HepG2 (cell line): Measurements from ENCODE around the gene CD7. TPM values are rescaled to one million over a fixed set of nuclear protein-coding genes. Genes with fewer than 3 reads are reported as not detected.

ENCODE experiments used
- HNF4A ChIP-seq: sonication (generic); formaldehyde crosslinking; IDR thresholded peaks from 2 replicates; pipeline ENCODE4 v1.4.0; 2020; ENCODE audit warnings: missing genetic modification reagents
- HNRNPUL1 ChIP-seq: fragments of 200-400 bp; formaldehyde crosslinking; IDR thresholded peaks from 2 replicates; pipeline ENCODE4 v1.6.1; 2017; ENCODE audit warnings: low read depth, mild to moderate bottlenecking, low read length, moderate library complexity
- IRF2 ChIP-seq: IDR thresholded peaks from 2 replicates; pipeline ENCODE4 v1.6.1; 2018; ENCODE audit warnings: missing genetic modification reagents, missing compliant biosample characterization
- IRF9 ChIP-seq: sonication (generic); formaldehyde crosslinking; IDR thresholded peaks from 2 replicates; pipeline ENCODE4 v1.8.0; 2022; ENCODE audit warnings: missing genetic modification reagents, mild to moderate bottlenecking, borderline replicate concordance
- MTERF4 ChIP-seq: sonication (generic); formaldehyde crosslinking; IDR thresholded peaks from 2 replicates; pipeline ENCODE4 v1.8.0; 2023; ENCODE audit warnings: mild to moderate bottlenecking, missing genetic modification reagents
- NFAT5 ChIP-seq: sonication (generic); formaldehyde crosslinking; IDR thresholded peaks from 2 replicates; pipeline ENCODE4 v1.4.0; 2020; ENCODE audit warnings: missing genetic modification reagents
- NFE2L1 ChIP-seq: sonication (generic); formaldehyde crosslinking; IDR thresholded peaks from 2 replicates; pipeline ENCODE4 v1.4.0; 2020; ENCODE audit warnings: missing genetic modification reagents, mild to moderate bottlenecking, borderline replicate concordance
- NFKB2 ChIP-seq: sonication (generic); formaldehyde crosslinking; IDR thresholded peaks from 2 replicates; pipeline ENCODE4 v1.4.0; 2020; ENCODE audit warnings: missing genetic modification reagents, borderline replicate concordance
- NONO ChIP-seq, 2 experiments: fragments of 450-650 bp in 1 of 2; sonication (generic) in 1 of 2; formaldehyde crosslinking in 1 of 2; IDR thresholded peaks in 1 of 2; conservative IDR thresholded peaks in 1 of 2; 2 replicates each; pipeline versions ENCODE4 v1.6.1 to v1.8.0; 2017 to 2022; ENCODE audit warnings: mild to moderate bottlenecking in 1 of 2, missing genetic modification reagents in 1 of 2, moderate library complexity in 1 of 2
- SMAD9 ChIP-seq: sonication (generic); formaldehyde crosslinking; IDR thresholded peaks from 2 replicates; pipeline ENCODE4 v1.5.1; 2020; ENCODE audit warnings: mild to moderate bottlenecking, missing genetic modification reagents
- SNAPC2 ChIP-seq: sonication (generic); formaldehyde crosslinking; IDR thresholded peaks from 2 replicates; pipeline ENCODE4 v1.8.1; 2022; ENCODE audit warnings: mild to moderate bottlenecking, missing genetic modification reagents
- TAF1 ChIP-seq: sonication (generic); formaldehyde crosslinking; IDR thresholded peaks from 2 replicates; pipeline ENCODE4 v1.4.0; 2020; ENCODE audit warnings: missing genetic modification reagents
- TEAD2 ChIP-seq: sonication (generic); formaldehyde crosslinking; IDR thresholded peaks from 2 replicates; pipeline ENCODE4 v1.9.0; 2021; ENCODE audit warnings: missing genetic modification reagents
- XBP1 ChIP-seq: sonication (generic); formaldehyde crosslinking; IDR thresholded peaks from 2 replicates; pipeline ENCODE4 v1.5.0; 2020; ENCODE audit warnings: missing genetic modification reagents
- ZHX1 ChIP-seq: sonication (generic); formaldehyde crosslinking; IDR thresholded peaks from 2 replicates; pipeline ENCODE4 v1.8.1; 2022; ENCODE audit warnings: low read depth, mild to moderate bottlenecking, missing genetic modification reagents
- ZNF496 ChIP-seq: sonication (generic); formaldehyde crosslinking; IDR thresholded peaks from 2 replicates; pipeline ENCODE4 v1.8.1; 2023; ENCODE audit warnings: mild to moderate bottlenecking, moderate library complexity, missing genetic modification reagents; ENCODE audit not compliant: insufficient replicate concordance
- ZNF598 ChIP-seq: sonication (generic); formaldehyde crosslinking; IDR thresholded peaks from 2 replicates; pipeline ENCODE4 v1.5.1; 2020; ENCODE audit warnings: mild to moderate bottlenecking, missing genetic modification reagents, borderline replicate concordance
- polyA plus RNA-seq, 8 experiments: library from polyadenylated mRNA; depleted of rRNA in 3 of 8; stranded (reverse) in 7 of 8; unstranded in 1 of 8; fragments of >200 nt; fragmentation: Illumina TruSeq in 4 of 8; extraction: Trizol in 4 of 8; gene quantifications; 2 replicates each; pipeline versions ENCODE4 v1.2.1 to v1.2.3, GENCODE V29; 2011 to 2016; ENCODE audit warnings: low read depth in 4 of 8, missing spikeins in 1 of 8, mixed read lengths in 1 of 8; ENCODE audit not compliant: insufficient read depth in 1 of 8
- total RNA-seq, 5 experiments: library from RNA; depleted of rRNA; stranded (reverse); fragments of >200 nt; fragmentation: Illumina TruSeq; extraction: Trizol; gene quantifications; 2 replicates each; pipeline ENCODE4 v1.2.3, GENCODE V29; 2016; ENCODE audit warnings: low read depth in 1 of 5

The CD7 gene
- total and polyA plus RNA-seq, 2 of the 13 experiments (the other 11 are each of a cell fraction or from before 2014, with no cell fraction given): 67.6 to 76.4 TPM

GRCh38 chr17:82330322-82331239, 13.2 kb upstream of the CD7 start (continued):
- TF ChIP-seq NFAT5 (CRISPR knock-in tag): no peak
- TF ChIP-seq NFE2L1 (CRISPR knock-in tag): 0 out of 2 replicates have a peak, but pooled peaks have one; percentile 17
- TF ChIP-seq NFKB2 (CRISPR knock-in tag): no peak
- TF ChIP-seq XBP1 (CRISPR knock-in tag): no peak
- peak; percentile 61; the same call in 1 of the 2 replicates for TF ChIP-seq ZNF598
- TF ChIP-seq ZHX1 (CRISPR knock-in tag): peak; percentile 54; the same call in 1 of the 2 replicates
- peak; percentile 82 for TF ChIP-seq HNF4A (CRISPR knock-in tag)
- TF ChIP-seq TAF1 (CRISPR knock-in tag): peak; percentile 53
- no peak for TF ChIP-seq NONO (IDR thresholded peaks at IDR 0.05)
- peak; percentile 86 for TF ChIP-seq NONO (CRISPR knock-in tag; conservative IDR thresholded peaks at IDR 0.05)
- TF ChIP-seq TEAD2: no peak
- peak; percentile 61 for TF ChIP-seq IRF9 (CRISPR knock-in tag)
- no peak for TF ChIP-seq SMAD9 (CRISPR knock-in tag)
- no peak for TF ChIP-seq ZNF496 (CRISPR knock-in tag)
- TF ChIP-seq IRF2 (CRISPR knock-in tag): peak; percentile 33; the same call in 1 of the 2 replicates
- TF ChIP-seq HNRNPUL1: no peak
- no peak for TF ChIP-seq SNAPC2 (CRISPR knock-in tag)
- TF ChIP-seq MTERF4: no peak
